ENCODE results near the gene REPIN1.
A peak's percentile ranks its signal among the peaks of the same experiment; 100 is the strongest.
"Not testable (repeated sequence)": the region's sequence is repeated elsewhere in the genome, so short reads cannot be mapped to it uniquely, and the experiment has no call there.

REPIN1 gene

GRCh38 chr7:150378115-150378852, 9.7 kb downstream of the REPIN1 start:
- peak; percentile 33 for DNase-seq

GRCh38 chr7:150378853-150379440, 10.3 kb downstream of the REPIN1 start, which contains the start of gene ZNF775:
Gene ZNF775, plus strand, starts transcription at chr7:150379330. Its CDS starts 9,141 bp downstream, at chr7:150388471.
- peak; percentile 89 for DNase-seq

- DNase-seq: no peak
These were observed 11.1 kb downstream of the REPIN1 start for GRCh38 chr7:150379441-150380379.

GRCh38 chr7:150380463-150380862, 11.8 kb downstream of the REPIN1 start:
- no peak for DNase-seq

- no peak for DNase-seq
These were observed 12.5 kb downstream of the REPIN1 start for GRCh38 chr7:150381096-150381495.

GRCh38 chr7:150381785-150382122, 13.1 kb downstream of the REPIN1 start:
- no peak for DNase-seq

GRCh38 chr7:150382123-150382843, 13.7 kb downstream of the REPIN1 start:
- DNase-seq: no peak

GRCh38 chr7:150382844-150383225, 14.2 kb downstream of the REPIN1 start:
- no peak for DNase-seq

GRCh38 chr7:150383710-150384397, 15.2 kb downstream of the REPIN1 start:
- no peak for DNase-seq

GRCh38 chr7:150384406-150385301, 16.0 kb downstream of the REPIN1 start:
- no peak for DNase-seq

GRCh38 chr7:150385302-150385723, 16.7 kb downstream of the REPIN1 start:
- DNase-seq: no peak

- not testable (repeated sequence) for DNase-seq
These were observed 17.3 kb downstream of the REPIN1 start for GRCh38 chr7:150385884-150386283.

GRCh38 chr7:150388306-150388705, 19.7 kb downstream of the REPIN1 start:
- DNase-seq: no peak

- no peak for DNase-seq
These were observed 20.3 kb downstream of the REPIN1 start for GRCh38 chr7:150388709-150389531.

GRCh38 chr7:150389532-150389816, 20.9 kb downstream of the REPIN1 start:
- DNase-seq: no peak

GRCh38 chr7:150390205-150390604, 21.6 kb downstream of the REPIN1 start:
- DNase-seq: no peak

- DNase-seq: no peak
These were observed 24.7 kb downstream of the REPIN1 start for GRCh38 chr7:150393325-150393724.

GRCh38 chr7:150396426-150396825, 27.8 kb downstream of the REPIN1 start:
- DNase-seq: no peak

GRCh38 chr7:150396851-150397260, 28.2 kb downstream of the REPIN1 start:
- DNase-seq: no peak

Data from T-helper 9 cell (primary cell).